Measurements from ENCODE around the gene ARHGEF3. TPM values are rescaled to one million over a fixed set of nuclear protein-coding genes. Genes with fewer than 3 reads are reported as not detected.

Gene ARHGEF3
- total RNA-seq, 1 experiment from 2014 or later, result 1.3 TPM

DNA sequence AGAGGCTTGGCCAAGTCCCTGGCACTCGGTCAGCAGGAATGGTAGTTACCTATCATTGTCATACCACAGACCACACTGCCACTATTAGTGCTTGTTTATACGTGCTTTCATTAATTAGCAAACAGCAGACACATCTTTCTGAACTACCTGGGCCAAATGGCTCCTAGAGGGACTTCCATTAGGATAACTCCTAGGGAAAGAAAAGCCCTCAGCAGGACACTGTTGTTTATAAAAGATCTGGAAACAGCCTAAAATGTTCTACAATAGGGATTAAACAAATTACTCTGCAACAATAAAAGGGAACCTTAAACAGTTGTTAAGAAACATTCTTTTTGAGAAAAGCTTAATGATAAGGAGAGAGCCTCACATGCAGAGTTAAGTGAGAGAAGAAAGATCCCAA, 38.5 kb downstream of the ARHGEF3 start:
- Histone ChIP-seq H3K27ac (ENCODE audit: low read depth, low read length, poor library complexity, severe bottlenecking) (no peak overlapping the region), H3K36me3 (ENCODE audit: insufficient read depth, low read length, poor library complexity, severe bottlenecking) (no peaks in the 10 kb centered on the region), H3K4me3 (ENCODE audit: low read depth, low read length, poor library complexity, severe bottlenecking) (no peak overlapping the region), H3K4me1 (ENCODE audit: insufficient read depth, low read length, poor library complexity, severe bottlenecking) (no peaks in the 10 kb centered on the region), H3K27me3 (replicated peaks; ENCODE audit: insufficient read depth, low read depth, low read length, poor library complexity) (no peaks in the 10 kb centered on the region), H3K9me3 (ENCODE audit: low read depth, low read length, poor library complexity, severe bottlenecking) (no peaks in the 10 kb centered on the region)
- DNase-seq (ENCODE audit: low spot score), result no peak
- POLR2A ChIA-PET (ENCODE audit: low non-redundant PET), result no interaction called here
- TF ChIP-seq, protein P1, sequence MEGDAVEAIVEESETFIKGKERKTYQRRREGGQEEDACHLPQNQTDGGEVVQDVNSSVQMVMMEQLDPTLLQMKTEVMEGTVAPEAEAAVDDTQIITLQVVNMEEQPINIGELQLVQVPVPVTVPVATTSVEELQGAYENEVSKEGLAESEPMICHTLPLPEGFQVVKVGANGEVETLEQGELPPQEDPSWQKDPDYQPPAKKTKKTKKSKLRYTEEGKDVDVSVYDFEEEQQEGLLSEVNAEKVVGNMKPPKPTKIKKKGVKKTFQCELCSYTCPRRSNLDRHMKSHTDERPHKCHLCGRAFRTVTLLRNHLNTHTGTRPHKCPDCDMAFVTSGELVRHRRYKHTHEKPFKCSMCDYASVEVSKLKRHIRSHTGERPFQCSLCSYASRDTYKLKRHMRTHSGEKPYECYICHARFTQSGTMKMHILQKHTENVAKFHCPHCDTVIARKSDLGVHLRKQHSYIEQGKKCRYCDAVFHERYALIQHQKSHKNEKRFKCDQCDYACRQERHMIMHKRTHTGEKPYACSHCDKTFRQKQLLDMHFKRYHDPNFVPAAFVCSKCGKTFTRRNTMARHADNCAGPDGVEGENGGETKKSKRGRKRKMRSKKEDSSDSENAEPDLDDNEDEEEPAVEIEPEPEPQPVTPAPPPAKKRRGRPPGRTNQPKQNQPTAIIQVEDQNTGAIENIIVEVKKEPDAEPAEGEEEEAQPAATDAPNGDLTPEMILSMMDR (conservative IDR thresholded peaks at IDR 0.05; ENCODE audit: low read depth, low read length), result no peak
- no peak for TF ChIP-seq EZH2 (IDR thresholded peaks at IDR 0.05; ENCODE audit: borderline replicate concordance, low read depth, low read length, poor library complexity, severe bottlenecking)
- intact Hi-C loops (cut with micrococcal nuclease; ENCODE audit: unreplicated experiment), result no loop called here
- no TSS peak for BruUV-seq (replicated peaks)
- CTCF ChIA-PET, result no interaction called here

DNA sequence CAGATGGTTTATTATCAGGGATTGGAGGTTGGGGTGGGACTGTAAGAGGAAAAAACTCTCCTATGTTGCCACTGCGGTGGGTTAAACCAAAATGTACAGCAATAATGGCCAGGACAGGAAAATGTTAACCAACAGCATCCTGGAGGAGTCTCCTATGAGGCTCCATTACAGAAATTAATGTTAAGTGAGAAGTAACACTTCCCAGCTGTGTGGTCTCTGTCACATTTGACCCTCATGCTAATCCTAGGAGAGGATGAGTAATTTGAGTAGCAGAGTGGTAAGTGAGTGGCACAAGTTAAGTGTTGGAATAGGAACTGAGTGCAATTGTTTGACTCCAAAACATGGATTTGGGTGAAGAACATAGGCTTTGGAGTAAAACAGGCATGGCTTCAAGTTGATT, 39.0 kb downstream of the ARHGEF3 start:
- CTCF ChIA-PET, result no interaction called here
- no peak for TF ChIP-seq EZH2 (IDR thresholded peaks at IDR 0.05; ENCODE audit: borderline replicate concordance, low read depth, low read length, poor library complexity, severe bottlenecking)
- TF ChIP-seq, protein P1 (conservative IDR thresholded peaks at IDR 0.05; ENCODE audit: low read depth, low read length), result no peak
- Histone ChIP-seq H3K36me3 (ENCODE audit: insufficient read depth, low read length, poor library complexity, severe bottlenecking) (no peaks in the 10 kb centered on the region), H3K27me3 (replicated peaks; ENCODE audit: insufficient read depth, low read depth, low read length, poor library complexity) (no peaks in the 10 kb centered on the region), H3K9me3 (ENCODE audit: low read depth, low read length, poor library complexity, severe bottlenecking) (no peaks in the 10 kb centered on the region), H3K27ac (ENCODE audit: low read depth, low read length, poor library complexity, severe bottlenecking) (no peak overlapping the region), H3K4me1 (ENCODE audit: insufficient read depth, low read length, poor library complexity, severe bottlenecking) (no peaks in the 10 kb centered on the region), H3K4me3 (ENCODE audit: low read depth, low read length, poor library complexity, severe bottlenecking) (no peak overlapping the region)
- BruUV-seq (replicated peaks), result no TSS peak
- intact Hi-C loops (cut with micrococcal nuclease; ENCODE audit: unreplicated experiment), result no loop called here
- no peak for DNase-seq (ENCODE audit: low spot score)
- POLR2A ChIA-PET (ENCODE audit: low non-redundant PET), result no interaction called here

DNA sequence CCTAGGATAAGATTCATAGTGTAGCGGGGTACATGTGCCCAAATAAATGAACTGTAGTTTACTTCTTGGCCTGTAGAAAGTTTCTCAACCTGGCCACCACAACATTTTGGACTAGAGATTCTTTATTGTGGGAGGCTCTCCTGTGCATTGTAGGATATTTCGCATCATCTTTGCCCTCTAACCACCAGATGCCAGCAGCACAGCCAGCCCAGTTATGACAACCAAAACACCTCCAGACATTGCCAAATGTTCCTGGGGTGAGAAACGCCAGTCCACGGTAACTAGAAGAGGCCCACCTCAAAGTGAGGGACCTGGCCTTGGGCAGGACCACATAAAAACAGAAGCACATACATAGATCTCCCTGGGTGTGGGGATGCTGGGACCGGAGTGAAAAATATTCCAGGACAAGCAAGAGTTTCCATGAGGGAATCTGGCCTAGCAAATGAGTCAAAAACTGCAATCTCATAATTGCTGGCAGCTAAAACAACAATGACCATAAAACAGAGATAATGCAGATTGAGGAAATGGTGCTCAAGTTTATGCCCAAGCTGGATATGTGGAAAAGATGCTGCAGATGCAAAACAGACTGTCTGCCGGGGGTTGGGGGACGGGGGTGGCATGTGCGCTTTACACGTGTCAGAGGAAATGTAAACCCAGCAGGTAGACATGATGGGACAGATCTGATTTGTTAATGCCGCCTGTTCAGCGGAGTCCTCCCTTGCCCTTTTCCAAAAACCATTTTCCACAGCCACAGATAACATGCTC, 39.7 kb downstream of the ARHGEF3 start:
- Histone ChIP-seq H3K27me3 (replicated peaks; ENCODE audit: insufficient read depth, low read depth, low read length, poor library complexity) (no peaks in the 10 kb centered on the region), H3K9me3 (ENCODE audit: low read depth, low read length, poor library complexity, severe bottlenecking) (no peaks in the 10 kb centered on the region), H3K4me3 (ENCODE audit: low read depth, low read length, poor library complexity, severe bottlenecking) (no peak overlapping the region), H3K4me1 (ENCODE audit: insufficient read depth, low read length, poor library complexity, severe bottlenecking) (no peaks in the 10 kb centered on the region), H3K27ac (ENCODE audit: low read depth, low read length, poor library complexity, severe bottlenecking) (no peak overlapping the region), H3K36me3 (ENCODE audit: insufficient read depth, low read length, poor library complexity, severe bottlenecking) (no peaks in the 10 kb centered on the region)
- no TSS peak for BruUV-seq (replicated peaks)
- POLR2A ChIA-PET (ENCODE audit: low non-redundant PET), result no interaction called here
- no peak for TF ChIP-seq EZH2 (IDR thresholded peaks at IDR 0.05; ENCODE audit: borderline replicate concordance, low read depth, low read length, poor library complexity, severe bottlenecking)
- TF ChIP-seq, protein P1 (conservative IDR thresholded peaks at IDR 0.05; ENCODE audit: low read depth, low read length), result no peak
- DNase-seq (ENCODE audit: low spot score), result no peak
- intact Hi-C loops (cut with micrococcal nuclease; ENCODE audit: unreplicated experiment), result no loop called here
- CTCF ChIA-PET, result no interaction called here

Data from A673 (cell line).